Erythroblast (primary cell): ENCODE results near the gene HRH4.

Experiments used
- DNase-seq, 2 experiments: peaks; one replicate each; lab custom pipeline; 2025; lab: John Stamatoyannopoulos, UW
- GATA1 ChIP-seq: IDR thresholded peaks from 2 replicates; pipeline ENCODE4 v1.6.1; 2011; ENCODE audit warnings: low read depth, mild to moderate bottlenecking, control low read depth, low read length, moderate library complexity
- POLR2A ChIP-seq: IDR thresholded peaks from 2 replicates; pipeline ENCODE4 v1.6.1; 2011; ENCODE audit warnings: mild to moderate bottlenecking, low read length

Gene HRH4

GRCh38 chr18:24504401-24504800, 44.0 kb downstream of the HRH4 start:
- TF ChIP-seq POLR2A, result no peak
- no peak for TF ChIP-seq GATA1
- DNase-seq, result no peak

GRCh38 chr18:24506175-24506574, 45.7 kb downstream of the HRH4 start:
- DNase-seq, result no peak
- TF ChIP-seq GATA1 (no peak), POLR2A (no peak)

GRCh38 chr18:24509435-24509834, 49.0 kb downstream of the HRH4 start:
- TF ChIP-seq POLR2A (no peak), GATA1 (no peak)
- no peak for DNase-seq

- DNase-seq, result peak; percentile 55 to 73
- no peak for TF ChIP-seq GATA1
- TF ChIP-seq POLR2A, result no peak
These were observed 54.0 kb downstream of the HRH4 start for GRCh38 chr18:24514439-24514838.

GRCh38 chr18:24515721-24516120, 55.3 kb downstream of the HRH4 start:
- TF ChIP-seq GATA1 (no peak), POLR2A (no peak)
- no peak for DNase-seq

GRCh38 chr18:24516261-24516660, 55.8 kb downstream of the HRH4 start:
- no peak for DNase-seq
- no peak for TF ChIP-seq GATA1
- TF ChIP-seq POLR2A, result no peak

GRCh38 chr18:24517554-24517953, 57.1 kb downstream of the HRH4 start:
- DNase-seq, result no peak
- TF ChIP-seq POLR2A (no peak), GATA1 (no peak)

- DNase-seq, result no peak
- no peak for TF ChIP-seq GATA1
- TF ChIP-seq POLR2A, result no peak
These were observed 58.2 kb downstream of the HRH4 start for GRCh38 chr18:24518596-24518995.
